GM21515 (cell line): Measurements from ENCODE around the gene SRGAP3.

Experiments used
- ATAC-seq: cut with Tn5 transposase; IDR thresholded peaks from one replicate; pipeline ENCODE4 v1.9.1; 2021; ENCODE audit not compliant: unreplicated experiment

The SRGAP3 gene

DNA sequence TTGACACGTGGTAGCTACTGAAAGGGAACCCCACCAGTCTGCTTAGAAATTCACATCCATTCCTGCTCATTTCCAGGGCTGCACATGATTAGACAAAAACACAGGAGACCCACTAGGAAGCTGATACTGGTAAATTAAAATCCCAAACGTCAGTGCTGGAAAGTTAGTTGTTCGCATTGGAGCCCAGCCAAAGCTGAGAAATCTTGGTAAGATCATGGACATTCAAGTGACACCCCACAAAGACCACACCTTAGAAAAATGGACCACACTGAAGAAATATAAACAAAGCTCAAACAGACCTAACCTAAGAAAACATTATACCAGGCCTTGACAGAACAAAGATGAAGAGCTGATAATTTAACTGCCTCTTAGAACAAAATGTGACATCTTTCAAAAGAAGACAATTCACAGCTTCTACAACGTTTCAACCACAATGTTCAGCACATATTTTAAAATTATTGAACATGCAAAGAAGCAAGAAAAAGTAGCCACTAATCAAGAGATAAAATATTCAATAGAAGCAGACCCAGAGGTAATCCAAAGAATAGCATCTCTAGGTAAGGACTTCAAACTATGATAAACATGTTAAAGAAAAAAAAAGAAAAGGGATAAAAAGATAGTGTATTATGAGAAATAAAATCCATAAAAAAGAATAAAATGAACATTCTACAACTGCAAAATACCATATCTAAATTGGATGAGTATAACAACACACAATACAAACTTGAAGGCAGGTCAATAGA is 306.5 kb downstream of the SRGAP3 start:
- no peak for ATAC-seq

DNA sequence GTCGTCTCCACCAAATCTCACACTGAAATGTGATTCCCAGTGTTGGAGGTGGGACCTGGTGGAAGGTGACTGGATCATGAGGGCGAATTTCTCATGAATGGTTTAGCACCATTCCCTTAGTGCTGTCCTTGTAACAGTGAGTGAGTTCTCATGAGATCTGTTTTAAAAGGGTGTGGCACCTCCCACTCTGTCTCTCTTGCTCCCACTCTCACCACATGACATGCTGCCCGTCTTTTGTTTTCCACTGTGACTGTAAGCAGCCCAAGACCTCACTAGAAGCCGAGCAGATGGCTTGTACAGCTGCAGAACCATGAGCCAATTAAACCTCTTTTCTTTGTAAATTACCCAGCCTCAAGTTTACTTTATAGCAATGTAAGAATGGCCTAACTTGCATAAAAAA is 307.3 kb downstream of the SRGAP3 start:
- no peak for ATAC-seq

DNA sequence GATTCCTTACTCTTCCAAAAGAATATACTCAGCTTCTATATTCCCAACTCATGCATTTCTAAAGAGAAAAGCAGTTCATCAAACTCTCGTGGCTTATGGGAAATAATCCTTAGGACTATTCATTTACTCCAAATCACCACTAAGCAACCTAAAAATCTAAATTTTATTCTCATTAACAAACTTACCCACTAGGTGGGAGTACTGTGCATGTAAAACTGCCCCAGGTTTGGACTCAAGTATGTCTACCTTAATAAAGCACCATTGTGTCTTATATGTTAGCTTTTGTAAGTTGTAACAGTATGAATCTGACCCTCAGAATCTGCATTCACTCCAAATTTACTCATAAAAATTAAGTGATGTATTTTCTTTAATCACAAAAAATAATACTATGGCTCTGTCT is 311.4 kb downstream of the SRGAP3 start:
- no peak for ATAC-seq

DNA sequence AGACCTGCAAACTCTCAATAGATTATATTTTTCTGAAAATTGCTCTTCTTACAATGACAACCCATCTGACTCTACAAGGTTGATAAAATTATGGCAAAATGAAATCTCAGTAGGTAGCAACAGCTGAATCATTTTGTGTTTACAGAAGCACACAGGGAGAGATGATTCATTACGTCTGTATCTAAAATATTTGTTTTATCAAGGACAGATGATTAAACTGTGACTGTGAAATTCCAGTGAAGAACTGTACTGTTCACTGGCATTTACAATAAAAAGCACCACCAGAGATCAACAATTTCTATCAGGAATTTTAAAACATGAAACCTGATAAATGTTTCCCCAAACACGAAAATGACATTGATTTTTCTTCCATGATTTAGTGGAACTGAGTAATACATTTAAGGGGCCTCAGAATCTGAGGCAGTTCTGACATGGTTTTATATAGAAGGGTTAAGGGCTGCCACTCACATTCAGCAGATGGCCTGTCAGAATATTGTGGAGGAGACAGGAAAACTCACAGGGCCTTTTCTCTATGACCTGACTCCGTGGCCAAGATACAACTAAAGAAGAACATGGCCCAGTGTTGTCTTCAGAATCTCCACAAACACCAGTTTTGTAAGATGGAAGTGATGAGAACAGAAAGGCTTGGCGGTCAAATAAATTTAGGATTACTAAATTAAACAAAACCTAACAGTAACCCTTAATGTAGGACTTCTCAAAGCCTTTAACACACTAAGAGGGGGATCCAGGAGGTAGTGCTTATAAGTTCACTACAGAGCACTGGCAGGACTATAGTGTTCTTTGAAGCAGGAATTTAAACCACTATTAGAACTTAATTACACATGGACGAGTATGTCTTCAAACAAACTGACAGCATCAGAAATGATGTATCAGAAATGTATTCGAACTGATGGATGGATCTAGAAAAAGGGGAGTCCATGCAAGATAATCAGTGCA is 312.1 kb downstream of the SRGAP3 start:
- ATAC-seq = no peak

DNA sequence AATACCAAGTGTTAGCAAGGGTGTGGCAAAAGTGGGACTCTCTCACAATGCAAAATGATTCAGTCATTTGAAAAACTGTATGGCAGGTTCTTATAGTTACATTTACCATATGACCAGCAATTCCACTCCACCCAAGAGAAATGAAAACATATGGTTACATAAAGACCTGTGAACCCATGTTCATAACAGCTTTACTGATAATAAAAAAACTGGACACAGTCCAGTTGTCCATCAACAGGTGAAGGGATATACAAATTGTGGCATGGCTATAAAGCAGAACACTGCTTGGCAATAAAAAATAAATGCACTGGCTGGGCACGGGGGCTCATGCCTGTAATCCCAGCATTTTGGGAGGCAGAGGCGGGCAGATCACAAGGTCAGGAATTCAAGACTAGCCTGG is 316.9 kb downstream of the SRGAP3 start:
- no peak for ATAC-seq

DNA sequence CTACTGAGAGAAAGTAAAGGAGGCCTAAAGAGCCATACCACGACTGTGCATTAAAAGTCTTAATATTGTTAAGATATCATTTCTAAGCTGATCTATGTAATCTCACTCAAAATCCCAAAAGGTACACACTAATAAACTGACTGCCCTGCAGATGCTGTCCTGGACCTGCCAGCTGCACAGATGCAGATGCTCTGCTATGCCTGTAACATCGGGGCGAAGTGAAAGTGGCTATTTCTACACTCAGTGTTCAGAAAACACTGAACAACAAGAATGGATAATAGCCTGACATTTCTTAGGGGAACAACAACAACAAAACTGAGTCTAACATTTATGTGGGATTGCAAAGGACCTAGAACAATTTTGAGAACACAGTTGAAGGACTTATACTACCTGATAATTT is 318.1 kb downstream of the SRGAP3 start:
- ATAC-seq = no peak
